ENCODE data around the gene GRIA4. TPM values are rescaled to one million over a fixed set of nuclear protein-coding genes. Genes with fewer than 3 reads are reported as not detected.
"Not testable (repeated sequence)": the region's sequence is repeated elsewhere in the genome, so short reads cannot be mapped to it uniquely, and the experiment has no call there.

Gene GRIA4
- polyA plus RNA-seq, 3 donors from 2014 or later, result not detected

GRCh38 chr11:105754260-105754659 is 144.4 kb downstream of the GRIA4 start:
- Mint-ChIP-seq H3K27ac (no peak overlapping the region), H3K4me1 (no peaks in the 10 kb centered on the region), H3K4me3 (no peak overlapping the region), H3K27me3 (ENCODE audit: low read depth in 3 of 3) (no peaks in the 10 kb centered on the region), H3K36me3 (no peaks in the 10 kb centered on the region), H3K9me3 (peaks cover 0 to 24% (median 7%) of the 10 kb centered on the region in 6 donors)
- DNase-seq, result no peak

GRCh38 chr11:105754716-105755115 is 144.8 kb downstream of the GRIA4 start:
- Mint-ChIP-seq H3K9me3 (peaks cover 0 to 22% (median 6%) of the 10 kb centered on the region in 6 donors), H3K27ac (no peak overlapping the region), H3K27me3 (ENCODE audit: low read depth in 3 of 3) (no peaks in the 10 kb centered on the region), H3K4me1 (no peaks in the 10 kb centered on the region), H3K4me3 (no peak overlapping the region), H3K36me3 (no peaks in the 10 kb centered on the region)
- DNase-seq, result no peak

GRCh38 chr11:105757107-105757506 is 147.2 kb downstream of the GRIA4 start:
- Mint-ChIP-seq H3K27me3 (ENCODE audit: low read depth in 3 of 3) (peaks cover 0 to 1% (median 0%) of the 10 kb centered on the region in 3 donors), H3K4me1 (no peaks in the 10 kb centered on the region), H3K36me3 (no peaks in the 10 kb centered on the region), H3K4me3 (no peak overlapping the region), H3K9me3 (peaks cover 2 to 21% (median 7%) of the 10 kb centered on the region in 6 donors), H3K27ac (no peak overlapping the region)
- DNase-seq, result no peak

GRCh38 chr11:105763594-105763993 is 153.7 kb downstream of the GRIA4 start:
- DNase-seq, result no peak
- Mint-ChIP-seq H3K27ac (no peak overlapping the region), H3K36me3 (no peaks in the 10 kb centered on the region), H3K4me1 (no peaks in the 10 kb centered on the region), H3K27me3 (ENCODE audit: low read depth in 3 of 3) (peaks cover 0 to 1% (median 0%) of the 10 kb centered on the region in 3 donors), H3K4me3 (no peak overlapping the region), H3K9me3 (peaks cover 0 to 12% (median 7%) of the 10 kb centered on the region in 6 donors)

- Mint-ChIP-seq H3K27ac (no peak overlapping the region), H3K4me1 (no peaks in the 10 kb centered on the region), H3K4me3 (no peak overlapping the region), H3K36me3 (no peaks in the 10 kb centered on the region), H3K9me3 (peaks cover 3 to 15% (median 6%) of the 10 kb centered on the region in 6 donors), H3K27me3 (ENCODE audit: low read depth in 3 of 3) (no peaks in the 10 kb centered on the region)
- DNase-seq, result no peak
Measured at GRCh38 chr11:105767931-105768330, 158.1 kb downstream of the GRIA4 start.

- Mint-ChIP-seq H3K27me3 (ENCODE audit: low read depth in 3 of 3) (no peaks in the 10 kb centered on the region), H3K4me3 (no peak overlapping the region), H3K4me1 (no peaks in the 10 kb centered on the region), H3K9me3 (peaks cover 3 to 15% (median 6%) of the 10 kb centered on the region in 6 donors), H3K36me3 (no peaks in the 10 kb centered on the region), H3K27ac (no peak overlapping the region)
- DNase-seq, result no peak
Measured at GRCh38 chr11:105769627-105770026, 159.8 kb downstream of the GRIA4 start.

- DNase-seq; H3K27ac Mint-ChIP-seq; H3K27me3 Mint-ChIP-seq (ENCODE audit: low read depth in 3 of 3); H3K4me3 Mint-ChIP-seq; H3K4me1 Mint-ChIP-seq; H3K36me3 Mint-ChIP-seq: not testable (repeated sequence)
- peaks cover 0 to 10% (median 6%) of the 10 kb centered on the region in 6 donors for H3K9me3 Mint-ChIP-seq
Measured at GRCh38 chr11:105773452-105773851, 163.6 kb downstream of the GRIA4 start.

- H3K27ac Mint-ChIP-seq, result no peak overlapping the region
- H3K36me3 Mint-ChIP-seq, result no peaks in the 10 kb centered on the region
- H3K4me1 Mint-ChIP-seq, result no peaks in the 10 kb centered on the region
- DNase-seq, result no peak
- no peaks in the 10 kb centered on the region for H3K27me3 Mint-ChIP-seq (ENCODE audit: low read depth in 3 of 3)
- no peak overlapping the region for H3K4me3 Mint-ChIP-seq
- peaks cover 0 to 10% (median 4%) of the 10 kb centered on the region in 6 donors for H3K9me3 Mint-ChIP-seq
Measured at GRCh38 chr11:105774899-105775298, 165.0 kb downstream of the GRIA4 start.

- no peak for DNase-seq
- H3K4me3 Mint-ChIP-seq, result no peak overlapping the region
- no peaks in the 10 kb centered on the region for H3K36me3 Mint-ChIP-seq
- H3K27me3 Mint-ChIP-seq (ENCODE audit: low read depth in 3 of 3), result no peaks in the 10 kb centered on the region
- H3K4me1 Mint-ChIP-seq, result no peaks in the 10 kb centered on the region
- H3K9me3 Mint-ChIP-seq, result peaks cover 0 to 3% (median 0%) of the 10 kb centered on the region in 6 donors
- no peak overlapping the region for H3K27ac Mint-ChIP-seq
Measured at GRCh38 chr11:105780781-105781525, 171.1 kb downstream of the GRIA4 start.

- no peaks in the 10 kb centered on the region for H3K4me1 Mint-ChIP-seq
- no peak overlapping the region for H3K4me3 Mint-ChIP-seq
- H3K27me3 Mint-ChIP-seq (ENCODE audit: low read depth in 3 of 3), result no peaks in the 10 kb centered on the region
- peaks cover 0 to 3% (median 0%) of the 10 kb centered on the region in 6 donors for H3K9me3 Mint-ChIP-seq
- H3K36me3 Mint-ChIP-seq, result no peaks in the 10 kb centered on the region
- no peak overlapping the region for H3K27ac Mint-ChIP-seq
- DNase-seq, result no peak
Measured at GRCh38 chr11:105781807-105782206, 171.9 kb downstream of the GRIA4 start.

- H3K9me3 Mint-ChIP-seq, result peaks cover 0 to 6% (median 2%) of the 10 kb centered on the region in 6 donors
- H3K27me3 Mint-ChIP-seq (ENCODE audit: low read depth in 3 of 3), result no peaks in the 10 kb centered on the region
- DNase-seq, result no peak
- no peak overlapping the region for H3K4me3 Mint-ChIP-seq
- H3K36me3 Mint-ChIP-seq, result no peaks in the 10 kb centered on the region
- H3K4me1 Mint-ChIP-seq, result no peaks in the 10 kb centered on the region
- no peak overlapping the region for H3K27ac Mint-ChIP-seq
Measured at GRCh38 chr11:105783216-105783615, 173.3 kb downstream of the GRIA4 start.

- H3K9me3 Mint-ChIP-seq; H3K4me3 Mint-ChIP-seq; DNase-seq; H3K27ac Mint-ChIP-seq; H3K36me3 Mint-ChIP-seq; H3K27me3 Mint-ChIP-seq (ENCODE audit: low read depth in 3 of 3); H3K4me1 Mint-ChIP-seq: not testable (repeated sequence)
Measured at GRCh38 chr11:105785850-105786249, 176.0 kb downstream of the GRIA4 start.

DNA sequence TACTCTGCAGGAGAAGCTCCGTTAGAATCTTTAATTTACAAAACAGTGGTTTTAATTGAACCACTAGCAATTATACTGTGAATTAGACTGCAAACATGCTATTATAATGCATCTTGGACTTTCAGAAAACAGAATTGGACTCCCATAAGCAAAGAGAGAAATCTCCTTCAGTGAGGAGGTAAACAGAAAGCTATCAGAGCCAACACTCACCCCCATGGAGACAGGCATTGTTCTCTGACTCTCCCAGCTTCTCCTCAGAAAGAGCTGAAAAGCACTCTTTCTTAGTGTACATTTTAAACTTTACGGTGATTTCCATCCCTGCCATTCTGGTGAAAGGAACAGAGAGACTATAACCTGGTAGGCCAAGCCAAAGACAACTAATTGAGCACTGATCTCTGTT is 176.9 kb downstream of the GRIA4 start:
- Mint-ChIP-seq H3K4me1 (no peaks in the 10 kb centered on the region), H3K27ac (no peak overlapping the region), H3K36me3 (no peaks in the 10 kb centered on the region), H3K9me3 (peaks cover 0 to 9% (median 2%) of the 10 kb centered on the region in 6 donors), H3K4me3 (no peak overlapping the region), H3K27me3 (ENCODE audit: low read depth in 3 of 3) (no peaks in the 10 kb centered on the region)
- no peak for DNase-seq

GRCh38 chr11:105789579-105790420 is 179.9 kb downstream of the GRIA4 start:
- H3K27me3 Mint-ChIP-seq (ENCODE audit: low read depth in 3 of 3), result no peaks in the 10 kb centered on the region
- H3K4me1 Mint-ChIP-seq, result no peaks in the 10 kb centered on the region
- H3K4me3 Mint-ChIP-seq, result no peak overlapping the region
- H3K9me3 Mint-ChIP-seq, result peaks cover 0 to 11% (median 2%) of the 10 kb centered on the region in 6 donors
- no peak for DNase-seq
- H3K36me3 Mint-ChIP-seq, result no peaks in the 10 kb centered on the region
- no peak overlapping the region for H3K27ac Mint-ChIP-seq
